ENCODE results near the gene PPP1R12C. TPM values are rescaled to one million over a fixed set of nuclear protein-coding genes. Genes with fewer than 3 reads are reported as not detected.
A peak's percentile ranks its signal among the peaks of the same experiment; 100 is the strongest.
"Not testable (repeated sequence)": the region's sequence is repeated elsewhere in the genome, so short reads cannot be mapped to it uniquely, and the experiment has no call there.

Gene PPP1R12C
- total and polyA plus RNA-seq, 4 donors: 20.4 to 128 (median 89.5) TPM

DNA sequence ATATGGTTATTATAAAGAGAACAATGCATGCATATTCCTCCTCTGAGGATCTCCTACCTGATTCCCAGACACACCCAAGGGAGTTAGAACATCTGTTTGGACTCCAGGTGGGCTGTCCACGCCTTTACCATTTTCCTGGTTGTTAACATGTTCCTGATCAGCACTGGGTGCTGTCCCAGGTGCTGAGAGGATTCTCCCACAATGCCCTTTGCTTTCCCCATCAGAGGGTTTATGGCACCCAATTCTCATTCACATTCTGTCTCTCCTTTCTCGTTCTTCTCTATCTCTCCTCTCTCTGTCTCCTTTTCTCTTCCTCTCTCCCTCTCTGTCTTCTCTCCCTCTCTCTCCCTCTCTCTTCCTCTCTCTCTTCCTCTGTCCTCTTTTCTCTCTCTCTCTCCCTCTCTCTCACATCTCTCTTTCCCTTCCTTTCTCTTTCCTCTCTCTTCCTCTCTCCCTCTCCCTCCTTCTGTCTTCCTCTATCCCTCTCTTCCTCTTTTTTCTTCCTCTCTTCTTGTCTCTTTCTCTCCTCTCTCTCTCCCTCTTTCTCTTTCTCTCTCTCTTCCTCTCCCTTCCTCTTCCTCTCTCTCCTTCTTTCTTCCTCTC lies 51.2 kb downstream of the PPP1R12C start:
- H3K27me3 ChIP-seq (ENCODE audit: control insufficient read depth, insufficient read depth, low read length): peaks cover 39% of the 10 kb centered on the region
- no peak for DNase-seq (ENCODE audit: low read depth in 4 of 6, low spot score in 6 of 6)
- no peaks in the 10 kb centered on the region for H3K9me3 ChIP-seq (ENCODE audit: control insufficient read depth, insufficient read depth, low read length)
- H3K4me3 ChIP-seq (ENCODE audit: low read depth, low read length): no peak overlapping the region
- H3K4me1 ChIP-seq (ENCODE audit: control insufficient read depth, insufficient read depth, low read length): peaks cover 15% of the 10 kb centered on the region
- H3K36me3 ChIP-seq (ENCODE audit: control insufficient read depth, insufficient read depth, low read length): no peaks in the 10 kb centered on the region
- 12% methylated on average over 2 of the region's 2 CpGs for WGBS (ENCODE audit: insufficient coverage)
- no peak overlapping the region for H3K27ac ChIP-seq (ENCODE audit: low read depth, low read length)

DNA sequence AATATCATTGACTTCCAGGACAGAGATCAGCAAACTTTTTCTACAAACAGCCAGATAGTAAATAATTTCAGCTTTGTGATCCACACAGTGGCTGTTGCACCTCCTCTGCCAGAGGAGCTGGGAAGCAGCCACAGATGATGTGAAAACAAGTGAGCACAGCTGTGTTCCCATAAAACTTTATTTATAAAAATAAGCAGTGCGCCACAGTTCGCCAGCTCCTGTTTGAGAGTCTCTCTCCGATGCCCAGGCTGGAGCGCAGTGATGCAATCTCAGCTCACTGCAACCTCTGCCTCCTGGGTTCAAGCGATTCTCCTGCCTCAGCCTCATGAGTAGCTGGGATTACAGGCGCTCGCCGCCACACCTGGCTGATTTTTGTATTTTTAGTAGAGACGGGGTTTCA lies 51.9 kb downstream of the PPP1R12C start:
- H3K27me3 ChIP-seq (ENCODE audit: control insufficient read depth, insufficient read depth, low read length): peaks cover 34% of the 10 kb centered on the region
- H3K27ac ChIP-seq (ENCODE audit: low read depth, low read length); H3K9me3 ChIP-seq (ENCODE audit: control insufficient read depth, insufficient read depth, low read length); H3K36me3 ChIP-seq (ENCODE audit: control insufficient read depth, insufficient read depth, low read length); DNase-seq (ENCODE audit: low read depth in 4 of 6, low spot score in 6 of 6); H3K4me3 ChIP-seq (ENCODE audit: low read depth, low read length): not testable (repeated sequence)
- peaks cover 15% of the 10 kb centered on the region for H3K4me1 ChIP-seq (ENCODE audit: control insufficient read depth, insufficient read depth, low read length)
- WGBS (ENCODE audit: insufficient coverage): 91% methylated on average over 9 of the region's 9 CpGs

DNA sequence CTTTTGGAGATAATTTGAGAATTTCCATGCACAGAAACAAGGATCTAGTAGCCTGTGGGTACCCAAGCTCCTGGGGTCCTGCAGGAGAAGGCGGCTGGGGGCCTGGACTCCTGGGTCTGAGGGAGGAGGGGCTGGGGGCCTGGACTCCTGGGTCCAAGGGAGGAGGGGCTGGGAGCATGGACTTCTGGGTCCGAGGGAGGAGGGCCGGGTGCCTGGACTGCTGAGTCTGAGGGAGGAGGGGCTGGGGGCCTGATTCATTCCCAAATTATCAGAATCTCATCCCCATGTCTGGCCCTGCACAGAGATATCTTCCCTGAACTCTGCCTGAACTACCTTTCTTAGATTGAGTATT lies 54.0 kb downstream of the PPP1R12C start:
- no peak for DNase-seq (ENCODE audit: low read depth in 4 of 6, low spot score in 6 of 6)
- H3K9me3 ChIP-seq (ENCODE audit: control insufficient read depth, insufficient read depth, low read length): no peaks in the 10 kb centered on the region
- H3K27ac ChIP-seq (ENCODE audit: low read depth, low read length): no peak overlapping the region
- H3K4me3 ChIP-seq (ENCODE audit: low read depth, low read length): no peak overlapping the region
- 80% methylated on average over 1 of the region's 3 CpGs for WGBS (ENCODE audit: insufficient coverage)
- peaks cover 17% of the 10 kb centered on the region for H3K27me3 ChIP-seq (ENCODE audit: control insufficient read depth, insufficient read depth, low read length)
- peaks cover 8% of the 10 kb centered on the region for H3K36me3 ChIP-seq (ENCODE audit: control insufficient read depth, insufficient read depth, low read length)
- H3K4me1 ChIP-seq (ENCODE audit: control insufficient read depth, insufficient read depth, low read length): peaks cover 8% of the 10 kb centered on the region

DNA sequence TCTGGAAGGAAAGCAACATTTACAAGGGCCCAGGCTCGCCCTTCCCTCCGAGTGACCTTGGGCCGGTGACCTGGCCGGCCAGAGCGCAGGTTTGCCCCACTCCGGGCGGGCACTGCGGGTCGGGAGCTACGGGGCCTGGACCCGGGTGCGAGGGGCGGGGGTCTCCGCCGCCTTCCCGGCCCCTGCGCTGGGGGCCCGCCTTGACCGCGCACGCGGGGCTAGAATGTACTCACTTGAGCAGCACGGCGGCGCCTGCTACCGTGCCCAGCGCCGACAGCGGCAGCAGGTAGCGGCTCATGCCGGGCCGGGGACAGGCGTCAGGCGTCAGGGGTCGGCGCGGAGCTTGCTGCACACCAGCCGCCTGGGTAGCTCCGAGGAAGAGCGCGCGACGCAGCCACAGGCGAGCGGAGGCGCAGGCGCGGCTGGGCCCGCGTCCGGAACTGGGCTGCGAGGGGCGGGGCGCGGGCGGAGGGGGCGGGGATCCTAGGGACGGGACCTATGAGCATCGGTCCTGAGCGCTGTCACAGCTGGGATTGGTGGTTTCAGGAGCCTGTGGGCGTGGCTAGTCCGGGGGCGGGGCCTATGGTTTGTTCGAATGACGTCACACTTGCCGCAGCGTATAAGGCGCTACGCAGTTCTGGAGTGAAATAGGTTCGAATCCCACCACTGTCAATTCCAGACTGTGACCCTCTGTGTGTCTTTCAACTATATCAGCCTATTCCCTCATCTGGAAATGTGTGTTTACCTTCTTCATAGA lies 54.5 kb downstream of the PPP1R12C start, which contains the start of gene RDH13:
Gene RDH13 (minus strand): TSS at position 414 of the 757 bp plus-strand sequence. CDS start 116 bp downstream, at position 298.
- WGBS (ENCODE audit: insufficient coverage): under 1% methylated on average over 62 of the region's 70 CpGs
- Histone ChIP-seq H3K36me3 (ENCODE audit: control insufficient read depth, insufficient read depth, low read length) (peaks cover 13% of the 10 kb centered on the region), H3K27me3 (ENCODE audit: control insufficient read depth, insufficient read depth, low read length) (peaks cover 14% of the 10 kb centered on the region), H3K4me3 (ENCODE audit: low read depth, low read length) (peak within 1 kb of the TSS; percentile 35), H3K9me3 (ENCODE audit: control insufficient read depth, insufficient read depth, low read length) (no peaks in the 10 kb centered on the region), H3K4me1 (ENCODE audit: control insufficient read depth, insufficient read depth, low read length) (peaks cover 8% of the 10 kb centered on the region), H3K27ac (ENCODE audit: low read depth, low read length) (no peak within 1 kb of the TSS)
- peak; percentile 64 to 99 (median 84) for DNase-seq (ENCODE audit: low read depth in 4 of 6, low spot score in 6 of 6)

DNA sequence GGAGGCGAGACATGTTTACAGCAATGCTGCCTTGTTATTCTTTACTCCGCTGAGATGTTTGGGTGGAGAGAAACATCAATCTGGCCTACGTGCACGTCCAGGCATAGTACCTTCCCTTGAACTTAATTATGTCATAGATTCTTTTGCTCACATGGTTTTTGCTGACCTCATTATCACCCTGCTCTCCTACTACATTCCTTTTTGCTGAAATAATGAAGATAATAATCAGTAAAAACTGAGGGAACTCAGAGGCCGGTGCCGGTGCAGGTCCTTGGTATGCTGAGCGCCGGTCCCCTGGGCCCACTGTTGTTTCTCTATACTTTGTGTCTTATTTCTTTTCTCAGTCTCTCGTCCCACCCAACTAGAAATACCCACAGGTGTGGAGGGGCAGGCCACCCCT lies 57.1 kb downstream of the PPP1R12C start:
- WGBS (ENCODE audit: insufficient coverage): 100% methylated on average over 4 of the region's 9 CpGs
- H3K27ac ChIP-seq (ENCODE audit: low read depth, low read length); H3K4me3 ChIP-seq (ENCODE audit: low read depth, low read length); H3K9me3 ChIP-seq (ENCODE audit: control insufficient read depth, insufficient read depth, low read length); DNase-seq (ENCODE audit: low read depth in 4 of 6, low spot score in 6 of 6); H3K27me3 ChIP-seq (ENCODE audit: control insufficient read depth, insufficient read depth, low read length); H3K4me1 ChIP-seq (ENCODE audit: control insufficient read depth, insufficient read depth, low read length): not testable (repeated sequence)
- peaks cover 37% of the 10 kb centered on the region for H3K36me3 ChIP-seq (ENCODE audit: control insufficient read depth, insufficient read depth, low read length)

DNA sequence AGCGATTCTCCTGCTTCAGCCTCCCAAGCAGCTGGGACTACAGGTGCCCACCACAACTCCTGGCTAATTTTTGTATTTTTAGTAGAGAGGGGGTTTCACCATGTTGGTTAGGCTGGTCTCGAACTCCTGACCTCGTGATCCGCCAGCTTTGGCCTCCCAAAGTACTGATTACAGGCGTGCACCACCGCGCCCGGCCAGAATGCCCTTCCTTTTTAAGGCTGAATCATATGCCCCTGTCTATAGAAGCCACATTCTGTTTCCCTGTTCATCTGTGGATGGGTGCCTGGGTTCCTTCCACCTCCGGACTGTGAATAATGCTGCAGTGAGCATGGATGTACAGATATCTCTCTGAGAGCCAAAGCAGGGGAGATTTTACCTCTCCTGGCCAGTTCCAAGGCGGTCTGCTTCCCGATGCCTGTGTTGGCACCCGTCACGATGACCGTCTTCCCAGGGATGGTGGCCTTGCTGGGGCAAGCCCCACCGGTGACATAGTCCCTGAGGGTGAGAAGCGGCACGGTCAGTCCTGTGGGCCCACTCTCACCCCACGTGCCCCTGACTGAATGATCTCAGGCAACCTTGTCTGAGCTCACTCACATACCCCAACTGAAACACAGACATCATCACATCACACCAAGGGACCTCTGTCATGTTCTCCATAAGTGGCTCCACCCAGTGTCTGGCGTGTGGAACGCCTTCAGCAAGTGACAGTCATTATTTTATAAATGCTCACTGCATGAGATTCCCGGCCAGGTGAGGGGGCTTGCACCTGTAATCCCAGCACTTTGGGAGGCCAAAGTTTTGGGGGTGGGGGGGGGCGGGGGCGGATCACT lies 58.4 kb downstream of the PPP1R12C start:
- 98% methylated on average over 14 of the region's 23 CpGs for WGBS (ENCODE audit: insufficient coverage)
- no peaks in the 10 kb centered on the region for H3K27me3 ChIP-seq (ENCODE audit: control insufficient read depth, insufficient read depth, low read length)
- H3K9me3 ChIP-seq (ENCODE audit: control insufficient read depth, insufficient read depth, low read length): no peaks in the 10 kb centered on the region
- H3K4me3 ChIP-seq (ENCODE audit: low read depth, low read length): no peak overlapping the region
- peaks cover 8% of the 10 kb centered on the region for H3K4me1 ChIP-seq (ENCODE audit: control insufficient read depth, insufficient read depth, low read length)
- H3K27ac ChIP-seq (ENCODE audit: low read depth, low read length): no peak overlapping the region
- peaks cover 39% of the 10 kb centered on the region for H3K36me3 ChIP-seq (ENCODE audit: control insufficient read depth, insufficient read depth, low read length)
- DNase-seq (ENCODE audit: low read depth in 4 of 6, low spot score in 6 of 6): no peak

DNA sequence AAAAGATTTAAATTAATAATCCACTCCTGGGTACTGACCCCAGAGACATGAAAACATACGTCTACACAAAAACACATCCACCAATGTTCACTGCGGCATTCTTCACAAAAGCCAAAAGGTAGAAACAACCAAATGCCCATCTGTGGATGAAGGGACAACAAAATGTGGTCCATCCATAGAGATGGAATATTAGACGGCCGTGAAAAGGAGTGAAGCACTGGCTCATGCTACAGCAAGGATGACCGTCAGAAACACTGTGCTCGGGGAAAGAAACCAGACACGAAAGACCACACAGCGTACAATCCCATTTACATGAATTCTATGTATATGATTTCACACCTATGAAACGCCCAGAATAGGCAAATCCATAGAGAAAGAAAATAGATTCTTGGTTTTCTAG lies 60.6 kb downstream of the PPP1R12C start:
- DNase-seq (ENCODE audit: low read depth in 4 of 6, low spot score in 6 of 6): no peak
- WGBS (ENCODE audit: insufficient coverage): 100% methylated on average over 3 of the region's 9 CpGs
- Histone ChIP-seq H3K27ac (ENCODE audit: low read depth, low read length) (no peak overlapping the region), H3K36me3 (ENCODE audit: control insufficient read depth, insufficient read depth, low read length) (peaks cover 60% of the 10 kb centered on the region), H3K4me1 (ENCODE audit: control insufficient read depth, insufficient read depth, low read length) (peaks cover under 1% of the 10 kb centered on the region), H3K4me3 (ENCODE audit: low read depth, low read length) (no peak overlapping the region), H3K9me3 (ENCODE audit: control insufficient read depth, insufficient read depth, low read length) (no peaks in the 10 kb centered on the region), H3K27me3 (ENCODE audit: control insufficient read depth, insufficient read depth, low read length) (no peaks in the 10 kb centered on the region)

DNA sequence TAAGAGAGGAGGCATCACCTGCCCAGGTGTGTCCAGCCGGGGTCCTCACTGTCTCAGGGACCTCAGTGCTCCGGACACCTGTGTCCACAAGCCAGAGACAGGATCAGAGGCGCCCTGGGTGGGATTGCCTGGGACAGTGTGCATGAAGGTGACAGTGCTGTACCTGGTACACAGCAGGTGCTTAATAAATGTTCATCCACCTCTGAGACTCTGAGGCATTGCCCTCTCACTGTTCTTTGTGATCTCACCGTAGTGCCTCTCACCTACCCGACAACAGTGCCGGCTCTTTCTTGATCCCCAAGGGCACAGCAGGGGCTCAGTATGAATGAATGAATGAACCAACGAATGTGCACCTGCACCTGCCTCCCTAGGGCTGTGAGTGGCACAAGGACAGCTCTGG lies 63.7 kb downstream of the PPP1R12C start:
- 99% methylated on average over 7 of the region's 7 CpGs for WGBS (ENCODE audit: insufficient coverage)
- Histone ChIP-seq H3K36me3 (ENCODE audit: control insufficient read depth, insufficient read depth, low read length) (peaks cover 83% of the 10 kb centered on the region), H3K27ac (ENCODE audit: low read depth, low read length) (no peak overlapping the region), H3K27me3 (ENCODE audit: control insufficient read depth, insufficient read depth, low read length) (no peaks in the 10 kb centered on the region), H3K9me3 (ENCODE audit: control insufficient read depth, insufficient read depth, low read length) (no peaks in the 10 kb centered on the region), H3K4me1 (ENCODE audit: control insufficient read depth, insufficient read depth, low read length) (no peaks in the 10 kb centered on the region), H3K4me3 (ENCODE audit: low read depth, low read length) (no peak overlapping the region)
- DNase-seq (ENCODE audit: low read depth in 4 of 6, low spot score in 6 of 6): no peak

DNA sequence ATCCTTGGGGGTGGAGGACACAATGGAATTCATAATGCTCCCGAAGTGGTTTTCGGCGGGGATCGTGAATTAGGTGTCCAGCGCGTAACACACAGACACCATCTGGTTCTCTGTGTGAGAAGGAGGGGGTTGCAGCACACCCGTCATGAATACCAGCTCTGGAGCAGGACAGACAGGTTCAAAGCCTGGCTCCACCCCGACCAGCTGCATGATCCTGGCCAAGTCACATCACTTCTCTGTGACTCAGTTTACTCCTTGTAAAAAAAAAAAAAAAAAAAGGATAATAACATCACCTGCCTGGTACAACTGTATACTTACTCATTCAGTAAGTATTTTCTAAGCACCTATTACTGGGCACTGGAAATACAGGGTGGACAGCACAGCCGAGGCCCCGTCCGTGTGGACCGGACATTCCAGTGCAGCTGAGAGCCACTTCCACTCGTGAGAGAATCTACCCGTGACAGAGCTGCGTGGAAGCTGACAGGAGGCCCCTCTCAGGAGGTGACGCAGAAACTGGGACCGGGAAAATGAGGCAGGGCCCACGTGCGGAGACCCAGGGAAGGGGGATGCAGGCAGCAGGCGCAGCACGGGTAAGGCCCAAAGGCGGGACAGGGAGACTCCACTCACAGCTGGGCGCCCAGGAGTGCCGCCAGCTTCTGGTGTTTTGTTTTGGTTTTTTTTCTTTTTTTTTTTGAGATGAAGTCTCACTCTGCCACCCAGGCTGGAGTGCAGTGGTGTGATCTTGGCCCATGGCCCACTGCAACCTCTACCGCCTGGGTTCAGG lies 66.5 kb downstream of the PPP1R12C start:
- Histone ChIP-seq H3K9me3 (ENCODE audit: control insufficient read depth, insufficient read depth, low read length) (no peaks in the 10 kb centered on the region), H3K27ac (ENCODE audit: low read depth, low read length) (no peak overlapping the region), H3K4me1 (ENCODE audit: control insufficient read depth, insufficient read depth, low read length) (no peaks in the 10 kb centered on the region), H3K36me3 (ENCODE audit: control insufficient read depth, insufficient read depth, low read length) (peaks cover 83% of the 10 kb centered on the region), H3K27me3 (ENCODE audit: control insufficient read depth, insufficient read depth, low read length) (no peaks in the 10 kb centered on the region), H3K4me3 (ENCODE audit: low read depth, low read length) (no peak overlapping the region)
- no peak for DNase-seq (ENCODE audit: low read depth in 4 of 6, low spot score in 6 of 6)
- WGBS (ENCODE audit: insufficient coverage): 97% methylated on average over 25 of the region's 25 CpGs
